PFSK-1 (cell line): Measurements from ENCODE around the gene CFAP298.

Experiments used
- TAF1 ChIP-seq: IDR thresholded peaks from 2 replicates; pipeline ENCODE4 v1.6.1; 2012; ENCODE audit warnings: low read length, control low read depth, borderline replicate concordance; ENCODE audit not compliant: insufficient read depth
- TF ChIP-seq, protein P1 (sequence below), 2 experiments: IDR thresholded peaks; 2 replicates each; pipeline versions ENCODE4 v1.6.1 to v1.8.0; 2011 to 2012; ENCODE audit warnings: low read depth in 2 of 2, low read length in 2 of 2, control low read depth in 1 of 2, inconsistent platforms in 1 of 2, mild to moderate bottlenecking in 1 of 2, moderate library complexity in 1 of 2; ENCODE audit not compliant: insufficient read depth in 1 of 2

DNA sequence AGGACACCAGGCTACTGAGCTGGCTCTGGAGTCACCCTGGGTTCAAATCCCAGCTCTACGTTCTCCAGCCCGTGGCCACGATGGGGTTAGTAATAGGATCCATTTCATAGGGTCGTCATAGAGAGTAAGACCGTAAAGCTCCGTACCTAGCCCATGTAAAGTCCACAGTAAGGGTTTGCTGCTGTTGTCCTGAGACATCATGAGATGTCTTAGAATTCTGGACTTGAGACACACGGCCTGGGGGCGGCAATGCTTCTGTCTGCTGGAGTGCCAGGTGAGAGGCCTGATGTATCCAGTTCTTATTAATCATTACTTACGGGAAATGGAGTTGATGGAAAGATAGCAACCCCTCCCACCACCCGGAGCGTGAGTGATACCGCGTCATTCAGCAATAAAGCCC, 30.4 kb downstream of the CFAP298 start:
- TF ChIP-seq, protein P1, sequence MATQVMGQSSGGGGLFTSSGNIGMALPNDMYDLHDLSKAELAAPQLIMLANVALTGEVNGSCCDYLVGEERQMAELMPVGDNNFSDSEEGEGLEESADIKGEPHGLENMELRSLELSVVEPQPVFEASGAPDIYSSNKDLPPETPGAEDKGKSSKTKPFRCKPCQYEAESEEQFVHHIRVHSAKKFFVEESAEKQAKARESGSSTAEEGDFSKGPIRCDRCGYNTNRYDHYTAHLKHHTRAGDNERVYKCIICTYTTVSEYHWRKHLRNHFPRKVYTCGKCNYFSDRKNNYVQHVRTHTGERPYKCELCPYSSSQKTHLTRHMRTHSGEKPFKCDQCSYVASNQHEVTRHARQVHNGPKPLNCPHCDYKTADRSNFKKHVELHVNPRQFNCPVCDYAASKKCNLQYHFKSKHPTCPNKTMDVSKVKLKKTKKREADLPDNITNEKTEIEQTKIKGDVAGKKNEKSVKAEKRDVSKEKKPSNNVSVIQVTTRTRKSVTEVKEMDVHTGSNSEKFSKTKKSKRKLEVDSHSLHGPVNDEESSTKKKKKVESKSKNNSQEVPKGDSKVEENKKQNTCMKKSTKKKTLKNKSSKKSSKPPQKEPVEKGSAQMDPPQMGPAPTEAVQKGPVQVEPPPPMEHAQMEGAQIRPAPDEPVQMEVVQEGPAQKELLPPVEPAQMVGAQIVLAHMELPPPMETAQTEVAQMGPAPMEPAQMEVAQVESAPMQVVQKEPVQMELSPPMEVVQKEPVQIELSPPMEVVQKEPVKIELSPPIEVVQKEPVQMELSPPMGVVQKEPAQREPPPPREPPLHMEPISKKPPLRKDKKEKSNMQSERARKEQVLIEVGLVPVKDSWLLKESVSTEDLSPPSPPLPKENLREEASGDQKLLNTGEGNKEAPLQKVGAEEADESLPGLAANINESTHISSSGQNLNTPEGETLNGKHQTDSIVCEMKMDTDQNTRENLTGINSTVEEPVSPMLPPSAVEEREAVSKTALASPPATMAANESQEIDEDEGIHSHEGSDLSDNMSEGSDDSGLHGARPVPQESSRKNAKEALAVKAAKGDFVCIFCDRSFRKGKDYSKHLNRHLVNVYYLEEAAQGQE (IDR thresholded peaks at IDR 0.05; ENCODE audit: insufficient read depth in 1 of 2, low read depth in 2 of 2, low read length in 2 of 2), result no peak
- TF ChIP-seq TAF1, result no peak
